ENCODE data around the gene PCDHGB1. TPM values are rescaled to one million over a fixed set of nuclear protein-coding genes. Genes with fewer than 3 reads are reported as not detected.
"Not testable (repeated sequence)": the region's sequence is repeated elsewhere in the genome, so short reads cannot be mapped to it uniquely, and the experiment has no call there.

PCDHGB1 gene
- total RNA-seq, 4 donors from 2014 or later = 3.9 to 7.5 (median 6.0) TPM

DNA sequence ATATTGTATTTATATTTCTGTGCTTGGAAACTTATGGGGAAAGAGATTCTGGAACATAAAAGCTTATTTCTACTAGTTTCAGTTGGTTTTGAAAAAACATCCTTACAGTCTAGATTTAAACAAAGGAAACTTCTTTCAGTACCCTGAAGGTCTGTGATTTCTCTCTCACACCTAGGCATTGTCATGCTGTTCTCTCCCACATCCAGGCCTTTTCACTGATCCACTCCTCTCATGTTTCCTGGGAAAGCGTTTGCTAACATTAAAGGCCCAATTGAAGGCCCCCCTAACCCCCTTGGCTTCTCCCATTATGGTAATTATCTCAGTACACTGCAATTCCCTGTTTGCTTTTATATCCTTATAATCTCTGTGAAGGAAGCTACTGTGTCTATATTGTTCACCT lies 7.1 kb upstream of the PCDHGB1 start:
- DNase-seq = no peak
- 12 to 33% methylated on average over 1 of the region's 1 CpG for WGBS, 2 donors
- TF ChIP-seq, protein P1, sequence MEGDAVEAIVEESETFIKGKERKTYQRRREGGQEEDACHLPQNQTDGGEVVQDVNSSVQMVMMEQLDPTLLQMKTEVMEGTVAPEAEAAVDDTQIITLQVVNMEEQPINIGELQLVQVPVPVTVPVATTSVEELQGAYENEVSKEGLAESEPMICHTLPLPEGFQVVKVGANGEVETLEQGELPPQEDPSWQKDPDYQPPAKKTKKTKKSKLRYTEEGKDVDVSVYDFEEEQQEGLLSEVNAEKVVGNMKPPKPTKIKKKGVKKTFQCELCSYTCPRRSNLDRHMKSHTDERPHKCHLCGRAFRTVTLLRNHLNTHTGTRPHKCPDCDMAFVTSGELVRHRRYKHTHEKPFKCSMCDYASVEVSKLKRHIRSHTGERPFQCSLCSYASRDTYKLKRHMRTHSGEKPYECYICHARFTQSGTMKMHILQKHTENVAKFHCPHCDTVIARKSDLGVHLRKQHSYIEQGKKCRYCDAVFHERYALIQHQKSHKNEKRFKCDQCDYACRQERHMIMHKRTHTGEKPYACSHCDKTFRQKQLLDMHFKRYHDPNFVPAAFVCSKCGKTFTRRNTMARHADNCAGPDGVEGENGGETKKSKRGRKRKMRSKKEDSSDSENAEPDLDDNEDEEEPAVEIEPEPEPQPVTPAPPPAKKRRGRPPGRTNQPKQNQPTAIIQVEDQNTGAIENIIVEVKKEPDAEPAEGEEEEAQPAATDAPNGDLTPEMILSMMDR (IDR thresholded peaks at IDR 0.05) = no peak
- TF ChIP-seq POLR2A (IDR thresholded peaks at IDR 0.05) = no peak
- no peak overlapping the region for H3K4me3 ChIP-seq (replicated peaks in 1 of 3)
- no peak overlapping the region for H3K27ac ChIP-seq
- H3K36me3 ChIP-seq = no peaks in the 10 kb centered on the region
- H3K4me1 ChIP-seq = no peaks in the 10 kb centered on the region
- no peaks in the 10 kb centered on the region for H3K9me3 ChIP-seq
- no peaks in the 10 kb centered on the region for H3K27me3 ChIP-seq
- intact Hi-C loops (cut with DNase I) = no loop called here

DNA sequence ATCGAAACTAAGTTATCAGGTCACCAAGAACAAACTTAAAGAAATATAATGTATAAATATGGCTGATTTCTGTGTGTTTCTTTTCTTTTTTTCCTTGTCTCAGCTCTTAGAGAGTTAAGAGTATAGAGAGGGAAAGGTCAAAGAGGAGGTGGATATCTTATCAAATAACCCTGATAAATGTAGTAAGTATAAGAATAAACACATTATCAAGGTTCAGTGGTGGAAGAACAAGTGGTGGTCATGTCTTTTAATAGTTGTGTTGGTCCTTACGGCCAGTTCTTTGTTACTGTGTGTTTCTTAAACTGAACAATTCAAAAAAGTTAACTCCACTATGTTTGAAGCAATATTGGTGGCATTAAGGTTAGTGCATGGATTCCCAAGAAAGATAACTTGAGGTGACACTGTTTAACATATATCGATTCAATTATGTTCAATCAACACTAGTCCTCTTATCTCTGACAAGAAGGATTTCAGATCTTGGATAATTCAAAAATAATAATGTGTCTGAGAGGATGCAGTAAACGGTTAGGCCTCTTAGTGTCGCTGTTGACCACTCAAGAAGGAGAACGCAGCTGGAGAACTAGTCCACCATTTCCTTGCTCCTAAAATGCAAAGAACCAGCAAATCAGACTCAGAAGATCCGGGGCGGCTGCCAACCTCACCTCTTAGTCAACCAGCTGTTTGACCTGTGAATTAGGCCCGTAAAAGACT lies 6.5 kb upstream of the PCDHGB1 start, which contains the start of gene PCDHGA3:
PCDHGA3 (plus strand) TSS at position 588 of the 711 bp plus-strand sequence. CDS start 205 bp downstream, outside the sequence.
- no peak within 1 kb of the TSS for H3K27ac ChIP-seq
- 22 to 29% methylated on average over 9 of the region's 9 CpGs for WGBS, 2 donors
- no peaks in the 10 kb centered on the region for H3K27me3 ChIP-seq
- no peak for DNase-seq
- intact Hi-C loops (cut with DNase I) = no loop called here
- no peak for TF ChIP-seq POLR2A (IDR thresholded peaks at IDR 0.05)
- TF ChIP-seq, protein P1 (IDR thresholded peaks at IDR 0.05) = peak in 1 of 6 experiments; percentile 14
- H3K36me3 ChIP-seq = no peaks in the 10 kb centered on the region
- H3K4me3 ChIP-seq (replicated peaks in 1 of 3) = no peak within 1 kb of the TSS
- no peaks in the 10 kb centered on the region for H3K4me1 ChIP-seq
- no peaks in the 10 kb centered on the region for H3K9me3 ChIP-seq

DNA sequence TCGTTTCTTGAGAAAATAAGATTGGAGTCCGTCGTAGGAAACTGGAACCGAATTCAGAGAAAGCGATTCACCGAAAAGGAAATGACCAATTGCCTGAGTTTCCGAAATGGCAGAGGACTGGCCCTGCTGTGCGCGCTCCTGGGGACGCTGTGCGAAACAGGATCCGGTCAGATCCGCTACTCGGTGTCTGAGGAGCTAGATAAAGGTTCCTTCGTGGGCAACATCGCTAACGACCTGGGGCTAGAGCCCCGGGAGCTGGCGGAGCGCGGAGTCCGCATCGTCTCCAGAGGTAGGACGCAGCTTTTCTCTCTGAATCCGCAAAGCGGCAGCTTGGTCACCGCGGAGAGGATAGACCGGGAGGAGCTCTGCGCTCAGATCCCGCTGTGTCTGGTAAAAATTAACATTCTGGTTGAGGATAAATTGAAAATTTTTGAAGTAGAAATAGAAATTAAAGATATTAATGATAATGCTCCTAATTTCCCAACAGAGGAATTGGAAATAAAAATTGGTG lies 5.9 kb upstream of the PCDHGB1 start:
- DNase-seq = no peak
- Histone ChIP-seq H3K9me3 (no peaks in the 10 kb centered on the region), H3K4me3 (replicated peaks in 1 of 3) (no peak overlapping the region), H3K36me3 (no peaks in the 10 kb centered on the region), H3K27me3 (no peaks in the 10 kb centered on the region), H3K4me1 (no peaks in the 10 kb centered on the region), H3K27ac (no peak overlapping the region)
- TF ChIP-seq, protein P1 (IDR thresholded peaks at IDR 0.05) = no peak
- no peak for TF ChIP-seq POLR2A (IDR thresholded peaks at IDR 0.05)
- intact Hi-C loops (cut with DNase I) = no loop called here
- WGBS, 2 donors = 18 to 29% methylated on average over 31 of the region's 31 CpGs

DNA sequence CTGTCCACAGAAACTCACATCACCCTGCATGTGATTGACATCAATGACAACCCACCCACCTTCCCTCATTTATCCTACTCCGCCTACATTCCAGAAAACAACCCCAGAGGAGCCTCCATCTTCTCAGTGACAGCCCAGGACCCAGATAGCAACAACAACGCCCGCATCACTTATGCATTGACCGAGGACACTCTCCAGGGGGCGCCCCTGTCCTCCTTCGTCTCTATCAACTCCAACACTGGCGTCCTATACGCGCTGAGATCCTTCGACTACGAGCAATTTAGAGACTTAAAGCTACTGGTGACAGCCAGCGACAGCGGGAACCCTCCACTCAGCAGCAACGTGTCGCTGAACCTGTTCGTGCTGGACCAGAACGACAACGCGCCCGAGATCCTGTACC lies 4.6 kb upstream of the PCDHGB1 start:
- WGBS, 2 donors = 34 to 53% methylated on average over 12 to 20 of the region's 20 CpGs
- Histone ChIP-seq H3K4me1 (no peaks in the 10 kb centered on the region), H3K27ac (no peak overlapping the region), H3K9me3 (no peaks in the 10 kb centered on the region), H3K4me3 (replicated peaks in 1 of 3) (no peak overlapping the region), H3K27me3 (no peaks in the 10 kb centered on the region), H3K36me3 (no peaks in the 10 kb centered on the region)
- TF ChIP-seq, protein P1 (IDR thresholded peaks at IDR 0.05) = no peak
- no peak for TF ChIP-seq POLR2A (IDR thresholded peaks at IDR 0.05)
- intact Hi-C loops (cut with DNase I) = no loop called here
- DNase-seq = no peak

DNA sequence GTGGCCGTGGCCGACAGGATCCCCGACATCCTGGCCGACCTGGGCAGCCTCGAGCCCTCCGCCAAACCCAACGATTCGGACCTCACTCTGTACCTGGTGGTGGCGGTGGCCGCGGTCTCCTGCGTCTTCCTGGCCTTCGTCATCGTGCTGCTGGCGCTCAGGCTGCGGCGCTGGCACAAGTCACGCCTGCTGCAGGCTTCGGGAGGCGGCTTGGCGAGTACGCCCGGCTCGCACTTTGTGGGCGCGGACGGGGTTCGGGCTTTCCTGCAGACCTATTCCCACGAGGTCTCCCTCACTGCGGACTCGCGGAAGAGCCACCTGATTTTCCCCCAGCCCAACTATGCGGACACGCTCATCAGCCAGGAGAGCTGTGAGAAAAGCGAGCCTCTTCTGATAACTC lies 3.9 kb upstream of the PCDHGB1 start:
- H3K9me3 ChIP-seq; H3K4me3 ChIP-seq (replicated peaks in 1 of 3); H3K27ac ChIP-seq; H3K4me1 ChIP-seq; H3K36me3 ChIP-seq; intact Hi-C loops (cut with DNase I); DNase-seq; H3K27me3 ChIP-seq: not testable (repeated sequence)
- 34 to 62% methylated on average over 16 to 19 of the region's 35 CpGs for WGBS, 2 donors

Data from thyroid gland (tissue), 4 donors.